Stimulated activated naive CD8-positive, alpha-beta T cell treated with anti-CD3 and anti-CD28 coated beads, Interleukin-15, Interleukin-2, amounts not matched to agents 100 U/mL and 50 U/mL, for 24 hours (primary cell): ENCODE results near the gene CHD8.
"Not testable (repeated sequence)": the region's sequence is repeated elsewhere in the genome, so short reads cannot be mapped to it uniquely, and the experiment has no call there.

Source experiments
- ATAC-seq: fragments of 150-1000 bp; cut with Tn5 transposase; one replicate; pipeline ENCODE4 v1.10.0; 2021
- DNase-seq: peaks from one replicate; pipeline ENCODE4 v3.0.0; 2021

CHD8 gene

DNA sequence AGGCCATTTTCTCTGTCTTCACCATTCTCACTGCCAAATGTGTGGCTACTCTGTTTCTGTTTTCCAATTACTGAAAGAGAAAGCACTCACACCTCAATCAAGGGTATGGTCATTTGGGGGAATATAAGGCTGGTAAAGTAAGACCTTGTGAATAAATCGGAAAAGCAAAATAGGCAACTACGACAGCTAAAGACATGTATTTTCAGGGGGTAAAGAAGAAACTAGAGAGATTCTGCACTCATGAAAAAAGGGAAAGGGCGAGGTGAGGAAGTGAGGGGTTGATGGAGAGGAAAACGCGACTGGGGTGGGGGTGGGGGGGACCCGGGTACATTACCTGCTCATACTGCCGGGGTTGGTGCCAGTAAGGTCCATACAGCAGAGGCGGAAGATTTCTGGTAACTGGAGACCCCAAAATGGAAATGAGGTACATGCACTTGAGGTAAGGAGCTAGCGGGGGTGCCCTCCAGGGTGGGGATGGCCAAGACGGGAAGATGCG, 19.3 kb downstream of the CHD8 start:
- DNase-seq (no peak), ATAC-seq (no peak)

DNA sequence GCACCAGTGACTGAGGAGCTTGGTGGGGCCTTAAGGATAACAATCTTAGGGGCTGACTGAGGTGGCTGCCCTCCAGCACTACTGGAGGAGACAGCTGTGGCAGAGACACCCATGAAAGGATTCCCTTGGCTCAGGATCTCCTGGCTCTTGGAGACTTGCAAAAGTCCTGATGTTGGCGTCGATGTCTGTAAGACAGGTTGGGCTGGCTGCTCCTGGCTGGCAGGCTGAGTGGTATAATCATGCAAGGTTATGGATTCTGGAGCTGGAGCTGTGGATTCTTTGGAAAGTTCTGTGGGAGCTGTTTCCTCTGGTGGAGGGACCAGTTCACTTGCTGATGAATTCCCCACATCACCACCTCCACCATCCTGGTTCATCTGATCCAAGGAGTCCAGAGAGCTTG, 24.8 kb downstream of the CHD8 start:
- ATAC-seq (no peak), DNase-seq (no peak)

DNA sequence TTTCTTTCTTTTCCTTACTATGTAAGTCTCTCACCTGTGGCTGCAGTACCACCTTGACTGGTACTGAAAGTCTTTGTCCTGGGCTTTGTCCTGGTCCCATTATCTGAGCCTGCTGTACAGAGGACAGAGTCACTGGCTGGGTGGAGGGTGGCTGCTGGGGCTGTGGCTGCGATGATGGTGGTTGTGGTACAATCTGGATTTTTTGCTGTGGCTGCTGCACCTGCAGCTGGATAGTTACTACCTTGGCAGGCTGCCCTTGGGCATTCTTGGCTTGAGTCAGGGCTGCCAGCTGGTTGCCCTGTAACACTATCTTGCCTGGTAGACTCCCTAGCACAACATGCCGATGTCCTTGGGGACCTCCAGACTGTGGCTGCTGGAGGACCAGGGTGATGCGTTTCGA, 27.0 kb downstream of the CHD8 start:
- ATAC-seq: no peak
- DNase-seq: no peak

DNA sequence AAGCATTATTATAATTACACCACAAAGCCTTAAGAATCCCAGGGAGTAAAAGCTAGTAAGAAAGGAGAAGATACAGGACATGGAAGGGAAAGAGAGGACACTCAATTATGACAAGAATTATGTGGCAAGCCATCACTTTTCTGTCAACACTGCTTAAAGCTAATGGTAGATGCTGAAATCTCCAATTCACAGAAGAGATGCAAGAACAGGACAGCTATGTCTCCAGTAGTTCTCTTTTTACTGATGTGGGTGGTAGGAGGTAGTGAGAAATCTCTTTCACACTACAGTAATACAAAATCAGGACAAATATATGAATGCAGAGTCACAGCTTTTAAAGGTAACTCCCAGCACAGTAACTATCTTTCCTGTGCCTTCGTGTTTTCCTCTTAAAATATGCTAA, 29.2 kb downstream of the CHD8 start:
- DNase-seq: no peak
- no peak for ATAC-seq

DNA sequence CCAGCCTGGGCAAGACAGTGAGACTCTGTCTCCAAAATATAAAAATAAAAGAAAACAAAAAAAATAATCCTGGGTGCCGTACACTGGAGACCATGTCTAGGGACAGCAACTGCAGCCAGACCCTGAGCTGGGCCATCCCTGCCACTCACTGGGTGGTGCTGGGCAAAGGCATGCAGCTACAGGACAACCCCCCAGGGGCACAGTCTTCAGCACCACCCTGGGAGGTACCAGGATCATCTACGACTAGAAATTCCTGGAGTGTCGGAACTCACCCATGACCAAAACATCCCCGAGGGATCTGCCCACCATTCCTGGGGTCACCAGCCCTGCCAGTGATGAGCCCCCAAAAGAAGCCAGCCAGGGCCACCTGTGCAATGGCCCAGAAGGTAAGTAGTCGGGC, 36.4 kb downstream of the CHD8 start:
- ATAC-seq: no peak
- DNase-seq: no peak

DNA sequence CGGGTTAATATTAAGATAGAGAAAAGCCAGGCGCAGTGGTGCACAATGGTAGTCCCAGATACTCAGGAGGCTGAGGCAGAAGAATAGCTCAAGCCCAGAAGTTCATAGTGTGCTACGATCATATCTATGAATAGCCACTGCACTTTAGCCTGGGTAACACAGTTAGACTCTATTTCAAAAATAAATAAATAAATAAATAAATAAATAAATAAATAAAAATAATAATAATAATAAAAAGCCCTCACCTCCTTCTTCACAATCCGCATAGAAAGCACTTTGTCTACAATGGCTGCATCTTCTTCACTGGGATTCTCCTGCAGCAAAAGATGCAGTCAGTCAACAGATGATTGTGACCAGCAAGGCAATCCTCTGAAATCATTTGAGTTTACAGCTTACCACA, 40.6 kb downstream of the CHD8 start:
- no peak for DNase-seq
- ATAC-seq: no peak

DNA sequence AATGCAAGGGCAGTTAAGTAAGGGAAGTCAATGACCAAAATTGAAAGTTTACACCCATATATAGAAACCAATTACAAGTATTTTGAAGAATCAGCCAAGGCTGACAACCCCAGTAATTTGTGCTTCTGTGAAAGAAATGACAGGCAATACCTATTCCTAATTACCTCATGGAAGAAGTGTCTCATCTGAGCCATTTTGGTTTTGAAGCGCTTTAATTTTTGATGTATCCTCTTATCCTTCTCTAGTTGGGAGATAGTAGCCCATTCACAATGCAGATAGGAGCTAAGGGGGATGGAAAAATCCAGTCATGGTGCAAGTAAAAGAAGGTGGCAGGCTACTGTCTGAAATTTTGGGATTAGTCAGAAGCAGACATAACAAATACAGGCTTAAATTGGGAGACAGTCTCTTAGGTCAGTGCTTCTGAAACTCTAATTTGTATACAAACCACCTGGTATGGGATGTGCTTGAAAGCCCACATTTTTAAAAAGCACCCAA, 41.7 kb downstream of the CHD8 start:
- ATAC-seq (peak; percentile 86), DNase-seq (no peak)

DNA sequence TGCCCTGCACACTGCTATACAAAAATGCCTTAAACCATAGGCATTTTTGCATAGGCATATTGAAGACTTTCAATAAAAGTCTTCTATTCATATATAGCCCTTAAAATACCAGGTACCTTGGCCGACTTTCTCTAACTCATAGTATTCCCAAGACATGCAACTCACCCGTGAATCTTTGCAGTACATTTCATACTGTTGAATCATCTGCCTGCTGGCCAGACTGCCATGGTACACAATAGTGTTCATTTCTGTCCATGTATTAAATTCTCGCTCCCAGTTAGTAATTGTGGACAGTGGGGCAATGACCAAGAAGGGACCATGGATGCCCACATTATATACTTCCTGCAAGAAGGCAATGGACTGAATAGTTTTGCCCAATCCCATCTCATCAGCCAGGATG, 47.8 kb downstream of the CHD8 start:
- no peak for DNase-seq
- ATAC-seq: no peak

DNA sequence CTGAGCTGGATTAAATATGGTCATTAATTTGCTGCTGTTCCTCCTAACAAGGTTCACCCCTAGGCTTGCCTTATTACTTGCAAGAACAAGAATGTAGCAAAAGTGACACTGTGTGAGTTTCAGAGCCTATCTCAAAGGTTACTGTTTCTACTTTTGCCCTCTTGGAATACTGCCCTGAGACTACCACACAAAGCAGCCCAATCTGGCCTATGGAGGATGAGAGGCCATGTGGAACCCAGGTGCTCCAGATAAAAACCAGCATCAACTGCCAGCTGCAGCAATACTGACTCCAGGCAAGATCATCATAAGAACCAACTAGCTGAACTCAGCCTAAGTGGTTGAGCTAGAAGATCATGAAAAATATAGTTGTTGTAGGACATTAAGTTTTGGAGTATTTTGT, 49.7 kb downstream of the CHD8 start:
- ATAC-seq (no peak), DNase-seq (no peak)

- ATAC-seq (no peak), DNase-seq (no peak)
Observed at GRCh38 chr14:21405097-21405496, 50.8 kb downstream of the CHD8 start.

- ATAC-seq (no peak), DNase-seq (no peak)
Observed at GRCh38 chr14:21399311-21399870, 56.5 kb downstream of the CHD8 start.

DNA sequence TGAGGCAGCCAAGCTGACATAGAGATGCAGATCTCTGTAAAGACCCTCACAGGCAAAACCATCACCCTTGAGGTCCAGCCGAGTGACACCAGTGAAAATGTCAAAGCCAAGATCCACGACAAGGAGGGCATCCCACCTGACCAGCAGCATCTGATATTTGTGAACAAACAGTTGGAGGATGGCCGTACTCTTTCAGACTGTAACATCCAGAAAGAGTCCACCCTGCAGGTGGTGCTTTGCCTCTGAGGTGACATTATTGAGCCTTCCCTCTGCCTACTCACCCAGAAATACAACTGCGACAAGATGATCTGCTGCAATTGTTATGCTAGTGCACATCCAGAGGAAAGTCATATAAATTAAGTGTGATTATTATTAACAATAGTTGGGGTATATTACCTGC, 57.0 kb downstream of the CHD8 start:
- no peak for DNase-seq
- ATAC-seq: no peak

GRCh38 chr14:21395450-21395849, 60.5 kb downstream of the CHD8 start:
- ATAC-seq (no peak), DNase-seq (no peak)

GRCh38 chr14:21385188-21385904, 70.6 kb downstream of the CHD8 start:
- no peak for ATAC-seq

GRCh38 chr14:21384494-21384851, 71.5 kb downstream of the CHD8 start:
- no peak for DNase-seq
- peak; percentile 56 for ATAC-seq

More at GRCh38 chr14:21385188-21385904, 70.6 kb downstream of the CHD8 start:
- peak; percentile 18 for DNase-seq

DNA sequence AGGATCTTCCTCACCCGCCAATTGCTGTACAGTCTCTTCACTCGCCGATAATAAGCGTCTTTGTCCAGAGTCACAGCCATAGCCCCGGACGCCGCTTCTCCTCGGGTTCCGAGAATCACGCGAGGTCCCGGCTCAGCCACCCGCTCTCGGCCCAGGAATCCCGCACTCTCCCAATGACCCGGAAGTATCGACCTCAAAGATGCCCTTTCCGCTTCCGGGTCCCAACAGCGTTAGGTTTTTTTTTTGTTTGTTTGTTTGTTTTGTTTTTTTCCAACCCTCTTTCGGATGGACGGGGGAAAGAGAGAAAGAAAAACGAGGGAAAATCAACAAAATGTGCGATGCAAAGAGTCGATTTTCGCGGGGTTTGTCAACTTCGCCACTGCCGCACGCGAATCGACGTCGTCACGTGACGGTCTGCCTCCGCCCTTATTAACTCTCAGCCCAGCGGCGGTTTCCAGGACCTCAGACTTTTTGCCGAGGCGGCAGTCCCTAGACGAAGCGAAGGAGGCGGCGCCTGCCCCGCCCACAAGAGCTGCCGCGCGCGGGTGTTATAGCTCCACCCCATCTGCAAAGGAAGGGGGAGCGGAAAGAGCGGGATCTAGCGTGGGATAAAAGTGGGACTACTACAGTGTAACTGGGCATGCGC, 72.0 kb downstream of the CHD8 start, which contains the start of gene SUPT16H:
Gene SUPT16H (minus strand): TSS at position 172 of the 646 bp plus-strand sequence. CDS start 92 bp downstream, at position 80.
- DNase-seq (peak; percentile 95), ATAC-seq (peak; percentile 95)

DNA sequence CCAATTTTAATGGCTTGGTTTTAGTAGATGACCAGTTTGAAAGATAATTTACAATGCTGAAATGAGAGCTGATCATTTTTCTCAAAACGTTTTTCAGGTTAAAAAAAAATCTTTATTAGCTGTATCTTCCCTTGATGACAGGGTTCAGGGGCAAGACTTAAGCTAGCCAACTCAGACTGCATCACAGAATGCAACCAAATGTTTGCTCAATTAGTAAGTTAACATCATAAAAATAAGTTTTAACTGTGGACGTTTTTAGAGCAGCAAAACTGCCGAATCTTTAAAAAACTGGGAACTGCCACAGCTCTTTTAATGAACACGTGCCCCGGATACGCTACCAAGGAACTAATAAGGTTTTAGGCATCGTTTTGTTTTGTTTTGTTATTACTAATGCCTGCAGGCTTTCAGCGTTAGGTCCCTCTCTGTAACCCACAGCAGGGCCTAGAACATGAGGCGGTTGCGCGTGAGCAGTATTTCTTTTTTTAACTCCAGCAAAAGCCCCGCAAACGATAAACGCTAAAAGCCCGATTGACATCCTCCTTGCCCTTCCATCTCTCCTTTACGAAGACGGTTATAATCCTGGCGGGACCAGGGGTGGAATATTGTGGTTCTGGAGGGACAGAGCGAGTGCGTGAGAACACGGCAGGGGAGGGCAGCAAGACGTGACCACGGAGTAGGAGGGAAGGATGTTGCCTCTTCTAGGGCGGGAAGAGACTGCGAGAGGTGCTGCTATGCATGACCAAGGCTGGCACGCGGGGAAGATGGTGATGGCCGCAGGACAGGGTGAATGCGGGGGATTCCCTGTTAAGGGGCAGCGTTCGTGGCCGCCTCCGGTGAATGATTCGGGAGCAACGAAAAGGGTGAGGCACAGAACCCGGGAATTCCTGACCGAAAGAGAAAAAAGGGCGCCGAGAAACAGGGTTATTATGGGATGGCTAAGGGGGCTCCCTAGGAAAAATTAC, 72.8 kb downstream of the CHD8 start:
- ATAC-seq: peak; percentile 48
- peak; percentile 65 for DNase-seq

GRCh38 chr14:21382095-21382494, 73.8 kb downstream of the CHD8 start:
- ATAC-seq: no peak
- no peak for DNase-seq

DNA sequence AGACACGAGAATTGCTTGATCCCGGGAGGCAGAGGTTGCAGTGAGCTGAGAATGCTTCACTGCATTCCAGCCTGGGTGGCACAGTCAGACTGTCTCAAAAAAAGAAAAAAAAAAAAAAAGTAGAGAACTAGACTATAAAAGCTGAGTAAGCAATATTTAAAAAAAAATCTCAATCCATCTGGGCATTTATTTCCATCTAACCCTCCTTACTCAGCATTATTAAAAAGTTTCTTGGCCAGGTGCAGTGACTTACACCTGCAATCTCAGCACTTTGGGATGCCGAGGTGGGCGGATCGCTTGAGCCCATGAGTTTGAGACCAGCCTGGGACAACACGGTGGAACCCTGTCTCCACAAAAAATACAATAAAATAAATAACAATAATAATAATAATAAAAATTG, 76.6 kb downstream of the CHD8 start:
- ATAC-seq (no peak), DNase-seq (no peak)

GRCh38 chr14:21373980-21374379, 81.9 kb downstream of the CHD8 start:
- ATAC-seq (no peak), DNase-seq (no peak)

- not testable (repeated sequence) for DNase-seq, ATAC-seq
Observed at GRCh38 chr14:21372814-21373213, 83.1 kb downstream of the CHD8 start.
